ENCODE measurements around the gene FAM83D.
"Not testable (repeated sequence)": the region's sequence is repeated elsewhere in the genome, so short reads cannot be mapped to it uniquely, and the experiment has no call there.

Gene FAM83D

DNA sequence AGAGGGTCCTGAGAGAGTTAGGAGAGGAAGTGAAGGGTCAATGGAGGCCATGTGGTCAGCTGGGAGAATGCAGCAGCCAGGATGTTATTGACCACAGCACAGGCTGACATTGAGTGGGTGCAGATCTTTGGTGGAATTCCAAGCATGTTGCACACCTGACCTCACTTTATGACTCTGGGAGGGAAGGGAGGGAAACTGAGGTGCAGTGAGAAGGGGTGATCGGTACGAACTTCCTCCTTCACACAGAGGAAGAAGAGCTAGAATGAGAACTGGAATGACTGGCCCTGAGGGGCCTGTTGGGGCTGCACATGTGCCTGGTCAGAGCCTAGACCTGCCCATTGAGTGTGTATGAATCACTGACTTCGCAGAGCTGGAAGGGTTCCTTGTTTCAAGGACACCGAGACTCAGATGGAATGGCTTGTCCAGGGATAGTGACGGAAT lies 9.8 kb downstream of the FAM83D start:
- no peak for DNase-seq

DNA sequence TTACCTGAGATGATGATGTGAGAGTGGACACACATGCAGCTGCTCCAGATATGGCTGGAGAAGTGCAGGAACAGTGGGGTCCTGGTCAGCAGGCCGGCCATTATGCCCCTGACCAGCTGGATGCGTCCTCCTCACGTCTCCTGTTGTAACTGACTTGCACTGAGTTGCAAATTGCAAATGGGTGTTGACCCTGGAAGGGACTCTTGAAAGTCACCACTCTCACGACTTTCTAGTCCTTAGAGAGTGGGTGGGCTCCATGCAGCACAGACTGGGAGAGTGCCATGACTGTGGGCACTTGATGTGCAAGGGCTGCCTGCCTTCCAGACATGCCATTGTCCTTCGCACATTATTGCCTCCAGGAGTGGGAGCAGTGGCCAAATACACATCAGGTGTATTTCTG lies 10.8 kb downstream of the FAM83D start:
- DNase-seq, result no peak

DNA sequence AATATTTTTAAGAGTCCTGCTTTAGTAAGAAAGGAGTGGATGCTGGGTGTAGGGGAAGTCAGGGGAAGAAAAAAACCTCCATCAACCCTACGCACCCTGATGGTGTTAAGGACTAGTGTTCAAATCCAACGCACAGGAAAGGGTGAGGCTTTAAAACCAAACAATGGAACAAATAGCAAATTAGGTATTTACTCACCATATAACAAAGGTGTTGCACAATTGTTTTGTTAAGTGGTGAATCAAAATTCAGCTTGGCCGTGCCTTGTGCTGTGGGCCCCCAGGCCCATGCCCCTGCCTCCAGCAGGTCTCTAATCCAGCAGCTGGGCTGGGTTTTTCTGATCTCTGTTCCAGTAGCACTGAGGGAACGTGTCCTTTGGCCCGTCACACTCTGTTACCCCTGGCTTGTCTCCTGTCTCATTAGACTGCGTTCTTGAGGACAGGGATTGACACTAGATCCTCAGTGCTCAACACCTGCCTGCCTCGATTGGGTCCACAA lies 11.8 kb downstream of the FAM83D start:
- no peak for DNase-seq

DNA sequence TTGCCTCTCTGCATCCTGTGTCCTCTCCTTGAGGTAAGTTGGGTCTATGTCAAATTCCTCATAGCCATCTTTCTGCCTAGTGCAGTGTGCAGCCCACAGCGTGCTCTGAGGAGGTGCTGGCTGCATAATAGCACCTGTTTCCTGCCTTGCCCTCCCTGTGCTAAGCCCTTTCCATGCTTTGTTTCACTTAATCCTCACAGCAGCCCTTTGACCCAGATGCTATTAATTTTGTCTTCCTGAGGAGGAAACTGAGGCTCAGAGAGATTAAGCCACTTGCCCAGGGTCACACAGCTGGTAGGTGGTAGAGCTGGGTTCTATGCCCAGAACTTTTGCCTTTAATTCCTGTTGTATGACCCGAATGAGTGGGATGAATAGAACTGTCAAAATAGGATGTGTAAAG lies 13.5 kb downstream of the FAM83D start:
- no peak for DNase-seq

DNA sequence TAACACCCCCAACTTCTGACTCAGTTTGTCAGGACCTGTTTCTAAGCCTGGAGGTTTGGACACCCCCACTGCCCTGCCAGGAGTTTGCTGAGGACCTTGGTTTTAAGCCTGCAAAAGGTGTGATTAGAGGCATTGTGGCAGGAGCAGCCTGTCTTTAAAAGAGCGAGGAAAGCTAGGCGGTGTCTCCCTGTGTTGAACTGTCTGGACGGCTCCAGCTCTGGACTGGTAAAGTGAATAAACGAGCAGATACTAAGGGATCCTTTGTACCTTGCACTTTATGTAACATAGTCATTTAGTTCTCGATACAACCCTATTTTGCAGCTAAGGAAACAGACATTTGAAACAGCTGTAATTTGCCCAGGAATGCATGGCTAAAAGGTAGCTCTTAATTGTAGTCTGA lies 14.4 kb downstream of the FAM83D start:
- DNase-seq, result no peak

DNA sequence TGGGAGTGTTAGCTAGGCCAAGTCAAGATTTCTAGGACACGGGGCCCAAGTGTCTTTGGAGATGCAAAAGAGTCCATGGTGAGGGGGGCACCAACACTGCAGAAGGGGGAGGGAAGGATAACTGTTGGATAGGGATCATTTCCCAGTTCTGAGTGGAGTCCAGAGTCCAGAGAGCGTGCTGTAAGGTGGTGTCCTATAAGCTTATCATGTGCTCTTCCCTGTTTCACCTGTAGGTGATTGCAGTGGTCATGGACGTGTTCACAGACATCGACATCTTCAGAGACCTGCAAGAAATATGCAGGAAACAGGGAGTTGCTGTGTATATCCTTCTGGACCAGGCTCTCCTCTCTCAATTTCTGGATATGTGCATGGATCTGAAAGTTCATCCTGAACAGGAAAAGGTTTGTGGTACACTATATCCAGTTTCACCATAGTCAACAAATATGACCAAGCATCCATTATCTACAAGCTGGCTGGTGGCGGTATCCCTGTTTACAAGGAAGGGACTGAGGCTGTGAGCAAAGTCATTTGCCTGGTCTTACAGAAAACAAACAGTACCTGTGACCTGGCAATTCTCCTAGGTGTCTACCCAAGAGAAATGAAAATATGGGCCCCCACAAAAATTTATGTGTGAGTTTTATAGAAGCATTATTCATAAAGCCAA lies 15.6 kb downstream of the FAM83D start:
- no peak for DNase-seq

DNA sequence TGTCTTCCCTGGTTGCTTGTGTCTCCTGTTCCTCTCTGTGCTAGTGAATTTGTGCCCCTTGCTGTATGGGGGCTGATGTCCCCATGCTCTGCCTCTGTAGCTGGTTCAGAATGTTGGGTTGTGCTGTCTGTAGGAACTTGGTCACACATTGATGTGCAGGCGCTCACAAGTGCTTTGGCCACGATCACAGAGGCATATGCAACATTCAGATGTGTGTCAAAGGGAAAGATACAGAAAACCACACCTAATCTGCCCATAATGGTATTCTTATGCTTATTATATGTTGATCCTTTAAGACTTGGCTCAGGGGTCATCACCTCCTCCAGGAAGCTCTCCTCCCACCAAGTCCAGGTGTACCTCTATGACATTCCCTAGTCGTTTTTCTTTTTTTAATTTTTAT lies 18.8 kb downstream of the FAM83D start:
- no peak for DNase-seq

DNA sequence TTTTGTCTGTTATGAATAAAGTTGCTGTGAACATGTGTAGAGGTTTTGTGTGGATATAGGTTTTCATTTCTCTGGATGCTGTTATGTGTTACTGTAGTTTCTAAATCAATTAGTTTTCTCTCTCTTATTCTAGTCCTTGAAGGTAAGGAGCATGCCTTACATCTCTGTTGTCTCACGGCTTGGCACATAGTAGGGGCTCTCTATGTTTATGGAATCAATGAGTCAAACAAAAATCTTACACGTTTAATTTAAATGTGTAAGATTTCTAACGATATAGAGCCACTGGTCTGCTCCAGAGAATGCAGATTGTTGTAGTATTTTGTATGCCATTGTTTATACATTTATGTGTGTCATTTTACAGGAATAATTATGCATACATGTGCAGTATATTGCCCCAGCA lies 20.6 kb downstream of the FAM83D start:
- DNase-seq, result no peak

DNA sequence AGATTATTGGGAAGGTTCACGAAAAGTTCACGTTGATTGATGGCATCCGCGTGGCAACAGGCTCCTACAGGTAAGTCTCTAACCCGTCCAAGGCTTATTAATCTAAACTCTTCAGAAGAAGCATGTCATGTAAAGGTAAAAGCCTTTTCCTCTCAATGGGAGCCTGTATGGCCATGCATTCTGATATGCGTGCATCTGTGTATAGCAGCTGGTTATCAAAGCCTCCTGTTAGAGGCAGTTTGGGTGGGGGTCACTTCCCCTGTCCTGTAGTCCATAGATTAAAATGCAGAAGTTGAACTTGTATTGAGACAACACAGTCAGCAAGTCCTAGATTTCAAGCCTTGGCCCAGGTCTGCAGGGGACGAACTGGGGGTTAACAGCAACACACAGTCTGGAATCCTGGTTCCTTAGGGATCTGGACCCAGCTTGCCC lies 21.7 kb downstream of the FAM83D start:
- DNase-seq, result no peak

DNA sequence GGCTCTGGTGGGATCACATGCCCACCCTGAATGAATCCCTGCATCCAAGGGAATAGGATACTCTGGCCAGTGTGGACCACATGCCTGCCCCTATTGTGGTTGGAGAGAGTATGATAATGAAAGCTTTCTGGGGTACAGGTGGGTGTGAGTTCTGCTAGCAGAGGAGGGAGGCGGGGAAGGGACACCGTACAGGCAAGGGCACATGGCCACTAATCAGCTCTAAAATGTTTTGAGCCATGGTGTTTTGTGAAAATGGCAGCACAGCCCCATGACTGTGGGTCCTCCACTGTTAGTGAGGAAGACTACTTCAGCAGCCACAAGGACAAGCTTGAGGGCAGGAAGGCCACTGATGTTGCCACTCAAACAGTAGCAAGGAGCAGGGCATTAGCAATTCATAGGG lies 24.0 kb downstream of the FAM83D start:
- DNase-seq, result no peak

DNA sequence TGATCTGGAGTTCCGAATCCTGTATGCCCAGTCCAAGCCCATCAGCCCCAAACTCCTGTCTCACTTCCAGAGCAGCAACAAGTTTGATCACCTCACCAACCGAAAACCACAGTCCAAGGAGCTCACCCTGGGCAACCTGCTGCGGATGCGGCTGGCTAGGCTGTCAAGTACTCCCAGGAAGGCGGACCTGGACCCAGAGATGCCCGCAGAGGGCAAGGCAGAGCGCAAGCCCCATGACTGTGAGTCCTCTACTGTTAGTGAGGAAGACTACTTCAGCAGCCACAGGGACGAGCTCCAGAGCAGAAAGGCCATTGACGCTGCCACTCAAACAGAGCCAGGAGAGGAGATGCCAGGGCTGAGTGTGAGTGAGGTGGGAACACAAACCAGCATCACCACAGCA lies 25.4 kb downstream of the FAM83D start:
- DNase-seq, result no peak

DNA sequence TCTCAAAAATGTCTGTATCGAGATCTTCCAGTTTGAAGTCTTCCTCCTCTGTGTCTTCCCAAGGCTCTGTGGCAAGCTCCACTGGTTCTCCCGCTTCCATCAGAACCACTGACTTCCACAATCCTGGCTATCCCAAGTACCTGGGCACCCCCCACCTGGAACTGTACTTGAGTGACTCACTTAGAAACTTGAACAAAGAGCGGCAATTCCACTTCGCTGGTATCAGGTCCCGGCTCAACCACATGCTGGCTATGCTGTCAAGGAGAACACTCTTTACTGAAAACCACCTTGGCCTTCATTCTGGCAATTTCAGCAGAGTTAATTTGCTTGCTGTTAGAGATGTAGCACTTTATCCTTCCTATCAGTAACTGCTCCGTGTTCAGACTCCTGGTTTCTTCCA lies 25.9 kb downstream of the FAM83D start:
- DNase-seq, result no peak

DNA sequence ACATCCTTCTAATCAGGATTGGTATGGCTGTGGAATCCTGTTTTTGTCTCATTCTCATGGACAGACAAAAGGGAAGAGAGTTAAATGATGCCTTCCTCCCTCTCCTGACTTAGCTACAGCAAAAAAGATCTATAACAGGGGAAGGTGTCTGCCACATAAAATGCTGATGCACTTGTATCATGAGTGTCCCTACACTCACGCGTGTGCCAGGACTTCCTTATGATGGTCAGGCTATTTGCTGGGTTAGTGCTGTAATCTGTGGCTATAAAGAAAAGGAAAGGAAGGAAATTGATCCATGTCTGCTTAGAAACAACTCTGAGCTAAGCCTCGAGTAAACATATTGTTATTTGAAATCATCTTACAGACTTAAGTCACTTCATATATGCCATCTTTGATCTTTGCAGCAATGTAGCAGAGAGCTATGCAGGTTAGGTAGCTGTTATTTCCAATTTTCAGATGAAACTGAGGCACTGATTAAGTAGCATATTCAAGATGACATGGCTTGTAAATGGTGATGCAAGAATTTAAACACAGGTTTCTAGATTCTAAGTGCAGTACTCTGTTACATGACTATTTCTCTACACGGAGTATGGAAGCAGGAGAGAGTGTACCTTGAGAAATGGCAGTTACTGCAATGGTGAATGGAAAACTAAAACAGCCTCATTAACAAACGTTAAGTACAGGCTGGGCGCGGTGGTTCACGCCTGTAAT lies 27.6 kb downstream of the FAM83D start:
- DNase-seq, result no peak

DNA sequence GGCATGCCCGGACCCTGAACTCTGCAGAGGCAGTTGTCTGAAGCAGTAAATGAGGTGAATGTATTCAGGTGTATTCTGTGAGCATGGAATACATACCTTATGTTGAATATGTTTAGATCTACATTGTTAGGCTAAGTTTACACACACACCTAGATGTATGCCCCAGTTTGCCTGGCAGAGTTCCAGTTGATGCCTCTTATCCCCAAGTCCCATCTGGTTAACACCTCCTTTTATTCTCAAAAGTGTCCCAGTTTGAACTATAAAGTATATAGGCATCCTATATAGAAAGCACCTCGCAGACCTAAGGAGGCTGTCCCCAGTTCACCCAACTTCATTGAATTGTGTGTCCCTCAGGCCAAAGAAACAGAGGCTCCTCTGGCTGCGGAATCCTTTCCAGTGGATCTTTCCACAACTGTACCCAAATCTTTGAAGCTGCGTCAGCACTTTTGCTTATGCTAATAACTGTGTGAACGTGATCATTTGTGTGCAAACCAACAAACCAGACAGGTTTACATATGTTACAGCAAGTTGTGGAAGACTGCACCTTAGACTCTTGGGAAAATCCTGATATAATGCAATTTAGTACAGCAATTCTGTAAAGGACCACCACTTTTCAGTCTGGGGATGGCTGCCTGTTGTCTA lies 31.1 kb downstream of the FAM83D start:
- DNase-seq, result no peak

DNA sequence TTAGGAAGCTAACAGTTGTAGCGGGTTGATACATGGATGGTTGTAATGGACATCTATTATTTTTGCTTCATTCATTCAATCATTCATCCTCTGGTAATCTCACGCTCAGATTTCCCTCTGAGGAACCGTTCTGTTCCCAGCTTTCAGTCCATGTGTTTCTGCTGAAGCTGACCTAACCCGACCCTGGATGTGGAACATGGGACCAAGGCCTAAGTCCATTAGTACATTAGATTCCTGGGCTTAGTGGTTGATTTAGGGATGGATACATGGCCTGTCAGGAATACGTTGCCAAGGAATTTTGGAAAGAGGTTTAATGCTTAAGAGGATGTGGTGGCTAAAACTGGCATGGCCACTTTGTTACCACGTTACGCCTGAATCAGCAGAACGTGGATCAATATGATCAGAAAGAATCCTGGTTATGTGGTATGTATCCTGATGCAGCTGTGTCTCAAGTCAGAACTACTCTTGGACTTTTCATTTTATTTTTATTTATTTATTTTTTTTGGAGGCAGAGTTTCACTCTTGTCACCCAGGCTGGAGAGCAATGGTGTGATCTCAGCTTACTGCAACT lies 31.8 kb downstream of the FAM83D start:
- DNase-seq, result no peak

DNA sequence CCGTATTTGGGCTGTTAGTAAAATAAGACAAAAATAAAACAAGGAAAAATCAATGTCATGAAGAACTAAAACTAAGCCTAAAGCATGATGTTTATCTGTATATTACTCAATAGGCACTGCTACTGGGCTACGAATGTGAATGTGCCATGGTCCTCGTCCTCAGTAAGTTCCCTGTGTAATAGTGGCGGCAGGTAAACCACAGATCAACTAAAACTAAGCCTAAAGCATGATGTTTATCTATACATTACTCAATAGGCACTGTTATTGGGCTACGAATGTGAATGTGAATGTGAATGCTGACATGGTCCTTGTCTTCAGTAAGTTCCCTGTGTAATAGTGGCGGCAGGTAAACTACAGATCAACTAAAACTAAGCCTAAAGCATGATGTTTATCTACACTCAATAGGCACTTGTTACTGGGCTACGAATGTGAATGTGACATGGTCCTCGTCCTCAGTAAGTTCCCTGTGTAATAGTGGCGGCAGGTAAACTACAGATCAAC lies 34.0 kb downstream of the FAM83D start:
- DNase-seq, result not testable (repeated sequence)

DNA sequence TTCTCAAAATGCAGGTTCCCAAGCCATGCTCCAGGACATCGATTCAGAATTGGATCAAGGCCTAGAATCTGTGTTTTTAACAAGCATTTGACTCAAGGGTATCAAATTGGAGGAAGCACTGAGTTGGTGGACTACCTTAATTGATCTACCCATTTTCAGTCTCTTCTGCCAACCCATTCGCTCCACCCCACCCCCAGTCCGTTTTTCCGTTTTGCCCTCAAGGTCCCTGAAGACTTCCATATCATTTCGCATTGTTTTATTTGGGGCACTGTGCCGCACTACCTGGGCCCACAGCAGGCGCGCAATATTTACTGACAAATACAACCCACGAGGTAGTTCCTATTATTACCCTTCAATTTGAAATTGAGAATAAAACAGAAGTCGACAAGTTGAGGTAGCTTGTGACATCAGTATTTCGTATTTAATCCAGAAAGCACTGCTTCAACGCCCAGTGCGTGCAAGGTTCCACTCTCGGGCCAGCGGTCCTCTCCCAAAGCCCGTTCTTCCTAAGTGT lies 35.4 kb downstream of the FAM83D start:
- peak; percentile 42 for DNase-seq

DNA sequence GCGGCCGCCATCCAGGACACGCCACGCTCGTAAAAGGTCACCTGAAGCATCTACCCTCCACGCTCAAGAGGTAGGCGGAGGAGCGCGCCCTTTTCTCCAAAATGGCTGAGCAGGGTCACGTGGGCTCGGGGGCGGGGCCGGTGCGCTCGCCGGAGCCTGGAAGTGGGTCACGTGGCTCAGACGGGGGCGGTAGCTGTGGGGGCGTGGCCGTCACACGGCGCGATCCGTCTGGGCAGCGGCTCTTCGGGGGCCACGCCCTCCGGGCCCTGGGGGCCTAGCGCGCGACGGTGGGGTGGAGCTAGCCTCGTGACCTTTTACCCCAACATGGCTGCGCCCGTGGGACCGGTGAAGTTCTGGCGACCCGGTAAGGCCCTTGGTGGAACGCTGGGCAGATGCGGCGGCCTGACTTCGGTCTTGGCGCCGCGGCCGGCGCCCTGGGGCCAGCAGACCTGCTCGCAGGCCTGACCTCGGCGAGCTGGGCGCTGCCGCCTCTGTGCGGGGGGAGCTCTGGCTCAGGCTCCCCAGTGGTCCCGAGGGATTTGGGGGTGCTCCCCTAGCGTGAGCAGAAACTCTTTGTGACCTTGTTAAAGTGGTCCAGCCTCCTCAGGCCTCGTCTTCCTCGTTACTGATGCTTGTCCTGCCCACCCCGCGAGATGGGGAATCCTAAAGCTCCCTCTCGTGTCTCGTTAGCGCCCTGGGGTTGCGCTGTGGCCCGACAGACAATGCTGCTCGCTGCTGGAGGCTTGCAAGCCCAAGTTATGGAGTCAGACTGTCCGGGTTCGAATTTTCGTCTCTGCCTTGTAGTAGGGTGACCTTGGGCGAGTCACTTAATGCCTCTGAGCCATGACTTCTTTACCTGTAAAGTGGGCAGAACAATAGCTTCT lies 36.1 kb downstream of the FAM83D start, which contains the start of gene DHX35:
Gene DHX35, plus strand, starts transcription at position 301 of the 884 bp plus-strand sequence. Its CDS starts 24 bp downstream, at position 325.
- DNase-seq, result peak; percentile 99

DNA sequence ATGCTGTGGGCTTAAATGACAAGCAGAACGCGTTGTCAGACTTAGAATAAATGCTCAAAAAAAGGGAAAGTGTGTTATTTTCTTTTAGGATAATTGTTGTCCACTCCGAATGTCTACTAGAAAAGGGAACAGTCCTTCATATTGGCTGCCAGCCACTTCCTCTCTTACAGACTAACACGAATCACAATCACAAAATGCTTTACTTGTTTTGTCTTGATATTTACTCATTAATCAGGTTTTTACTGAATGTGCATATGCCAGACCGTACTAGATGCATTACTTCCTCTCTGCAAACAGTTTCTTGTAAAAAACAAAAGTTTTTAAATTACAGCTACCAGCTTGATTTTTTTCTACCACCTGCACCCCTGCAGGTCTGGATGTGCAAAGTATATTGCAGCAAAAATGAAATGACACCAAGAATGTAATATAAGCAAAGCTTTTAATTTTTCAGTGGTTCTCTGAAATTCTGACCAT lies 36.7 kb downstream of the FAM83D start:
- no peak for DNase-seq

DNA sequence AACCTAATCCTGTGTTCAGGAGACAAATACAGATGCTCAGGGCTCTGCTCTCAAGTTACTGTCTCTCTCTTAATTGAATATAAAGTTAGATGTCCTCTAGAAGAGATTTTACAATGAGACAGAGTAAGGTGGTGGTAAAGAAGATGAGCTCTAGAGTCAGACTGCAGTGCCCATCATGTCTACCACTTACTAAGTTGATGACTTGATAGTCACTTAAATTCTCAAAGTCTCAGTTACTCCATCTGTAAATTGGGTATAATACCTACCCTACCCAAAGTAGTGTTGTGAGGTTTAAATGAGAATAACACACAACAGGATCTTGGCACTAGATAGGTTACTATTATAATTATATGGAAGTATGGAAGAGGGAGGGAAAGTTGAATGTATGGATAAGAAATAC lies 37.5 kb downstream of the FAM83D start:
- no peak for DNase-seq

DNA sequence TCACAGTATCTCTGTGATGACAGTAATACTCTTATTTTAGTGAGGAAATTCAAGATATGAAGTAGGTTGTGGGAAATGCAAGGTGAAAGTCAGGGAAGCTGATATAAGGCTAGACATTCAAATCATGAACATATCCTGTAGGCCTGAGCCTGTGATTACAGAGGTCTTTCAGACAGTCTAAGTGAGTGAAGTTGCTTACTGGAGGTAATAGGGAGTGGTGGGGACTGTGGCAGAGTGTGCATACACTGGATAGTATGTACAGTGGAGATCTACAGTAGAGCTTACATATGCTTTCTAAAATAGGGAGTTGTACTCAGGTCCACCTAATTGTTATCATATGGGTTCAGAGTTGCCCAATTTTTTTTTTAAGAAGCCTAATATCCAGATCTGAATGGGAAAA lies 39.0 kb downstream of the FAM83D start:
- no peak for DNase-seq

DNA sequence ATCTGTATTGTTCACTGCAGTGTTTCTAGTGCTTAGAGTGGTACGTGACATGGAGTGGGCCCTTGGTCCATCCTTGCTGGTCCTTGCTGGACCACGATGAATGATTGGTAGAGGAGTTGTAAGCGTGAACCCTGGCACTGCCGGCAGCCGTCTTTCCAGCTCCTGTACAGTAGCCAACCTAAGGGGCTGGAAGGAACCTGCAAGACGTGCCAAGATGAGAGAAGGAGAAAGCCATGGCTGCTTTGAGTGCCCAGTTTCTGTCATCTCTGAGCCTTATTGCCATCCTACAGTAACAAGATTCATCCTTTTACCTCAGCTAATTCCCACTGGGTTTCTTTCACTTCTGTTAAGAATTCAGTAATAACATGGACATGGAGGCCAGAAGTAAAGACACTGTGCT lies 41.9 kb downstream of the FAM83D start:
- DNase-seq, result no peak
